Cardiac muscle cell (in vitro differentiated cells and primary cell): ENCODE data around the gene MGARP. TPM values are rescaled to one million over a fixed set of nuclear protein-coding genes. Genes with fewer than 3 reads are reported as not detected.

Source experiments
- DNase-seq, 2 donors: peaks; one replicate each; pipeline versions ENCODE4 v3.0.0 to v3.0.0-alpha.2; 2010 to 2017; ENCODE audit warnings: low read depth in 1 of 2, low spot score in 1 of 2
- H3K27ac ChIP-seq: fragments of 200-600 bp; sonication (generic); 2 replicates; pipeline ENCODE4 v1.5.1; 2016
- H3K27me3 ChIP-seq: fragments of 200-600 bp; sonication (generic); 2 replicates; pipeline ENCODE4 v1.6.0; 2016; ENCODE audit warnings: control low read depth
- H3K36me3 ChIP-seq: fragments of 200-600 bp; sonication (generic); 2 replicates; pipeline ENCODE4 v1.5.1; 2016; ENCODE audit warnings: control low read depth
- H3K4me1 ChIP-seq: fragments of 200-600 bp; sonication (generic); 2 replicates; pipeline ENCODE4 v1.8.1; 2017; ENCODE audit warnings: low read depth, mild to moderate bottlenecking, mixed run types
- H3K4me3 ChIP-seq: fragments of 200-600 bp; sonication (generic); 2 replicates; pipeline ENCODE4 v1.5.1; 2016; ENCODE audit warnings: mild to moderate bottlenecking
- H3K9me3 ChIP-seq: fragments of 200-600 bp; sonication (generic); 2 replicates; pipeline ENCODE4 v1.5.1; 2017; ENCODE audit warnings: low read depth, mild to moderate bottlenecking, control low read depth
- polyA plus RNA-seq: library from polyadenylated mRNA; unstranded; fragments of >200 nt; fragmentation: Nextera tagmentation; extraction: Ambion mirVana; gene quantifications from 2 replicates; pipeline ENCODE4 v1.2.1, GENCODE V29; 2016
- total RNA-seq: library from RNA; depleted of rRNA; stranded (reverse); fragments of >200 nt; gene quantifications from 2 replicates; pipeline ENCODE4 v1.2.3, GENCODE V29; 2016
- TF ChIP-seq, protein P1 (sequence below): IDR thresholded peaks from 2 replicates; pipeline ENCODE4 v1.5.1; 2012; ENCODE audit warnings: low read depth, mild to moderate bottlenecking, low read length

Gene MGARP
- total and polyA plus RNA-seq, 2 experiments from 2014 or later = 3.0 to 4.4 TPM

DNA sequence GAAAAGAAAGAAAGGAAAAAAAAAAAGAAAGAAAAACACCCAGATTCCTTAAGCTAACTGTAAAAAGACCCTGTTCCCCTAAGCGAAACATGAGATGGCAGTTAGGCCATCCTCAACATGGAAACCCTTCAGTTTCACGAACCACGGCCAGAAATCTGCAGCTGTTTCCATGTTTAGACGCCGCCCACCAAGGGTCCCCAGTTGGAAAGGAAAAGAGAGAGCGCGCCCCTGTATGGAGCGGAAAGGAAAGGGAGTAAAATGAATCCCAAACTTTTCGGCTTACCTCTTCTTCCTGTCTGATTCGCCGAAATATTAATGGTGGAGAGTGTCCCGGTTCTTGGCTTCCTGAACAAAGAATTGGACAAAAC is 38.3 kb downstream of the MGARP start:
- H3K4me3 ChIP-seq = no peak overlapping the region
- no peaks in the 10 kb centered on the region for H3K4me1 ChIP-seq
- no peaks in the 10 kb centered on the region for H3K36me3 ChIP-seq
- H3K27ac ChIP-seq = no peak overlapping the region
- H3K9me3 ChIP-seq = no peaks in the 10 kb centered on the region
- DNase-seq = no peak
- H3K27me3 ChIP-seq = no peaks in the 10 kb centered on the region
- TF ChIP-seq, protein P1, sequence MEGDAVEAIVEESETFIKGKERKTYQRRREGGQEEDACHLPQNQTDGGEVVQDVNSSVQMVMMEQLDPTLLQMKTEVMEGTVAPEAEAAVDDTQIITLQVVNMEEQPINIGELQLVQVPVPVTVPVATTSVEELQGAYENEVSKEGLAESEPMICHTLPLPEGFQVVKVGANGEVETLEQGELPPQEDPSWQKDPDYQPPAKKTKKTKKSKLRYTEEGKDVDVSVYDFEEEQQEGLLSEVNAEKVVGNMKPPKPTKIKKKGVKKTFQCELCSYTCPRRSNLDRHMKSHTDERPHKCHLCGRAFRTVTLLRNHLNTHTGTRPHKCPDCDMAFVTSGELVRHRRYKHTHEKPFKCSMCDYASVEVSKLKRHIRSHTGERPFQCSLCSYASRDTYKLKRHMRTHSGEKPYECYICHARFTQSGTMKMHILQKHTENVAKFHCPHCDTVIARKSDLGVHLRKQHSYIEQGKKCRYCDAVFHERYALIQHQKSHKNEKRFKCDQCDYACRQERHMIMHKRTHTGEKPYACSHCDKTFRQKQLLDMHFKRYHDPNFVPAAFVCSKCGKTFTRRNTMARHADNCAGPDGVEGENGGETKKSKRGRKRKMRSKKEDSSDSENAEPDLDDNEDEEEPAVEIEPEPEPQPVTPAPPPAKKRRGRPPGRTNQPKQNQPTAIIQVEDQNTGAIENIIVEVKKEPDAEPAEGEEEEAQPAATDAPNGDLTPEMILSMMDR = no peak

DNA sequence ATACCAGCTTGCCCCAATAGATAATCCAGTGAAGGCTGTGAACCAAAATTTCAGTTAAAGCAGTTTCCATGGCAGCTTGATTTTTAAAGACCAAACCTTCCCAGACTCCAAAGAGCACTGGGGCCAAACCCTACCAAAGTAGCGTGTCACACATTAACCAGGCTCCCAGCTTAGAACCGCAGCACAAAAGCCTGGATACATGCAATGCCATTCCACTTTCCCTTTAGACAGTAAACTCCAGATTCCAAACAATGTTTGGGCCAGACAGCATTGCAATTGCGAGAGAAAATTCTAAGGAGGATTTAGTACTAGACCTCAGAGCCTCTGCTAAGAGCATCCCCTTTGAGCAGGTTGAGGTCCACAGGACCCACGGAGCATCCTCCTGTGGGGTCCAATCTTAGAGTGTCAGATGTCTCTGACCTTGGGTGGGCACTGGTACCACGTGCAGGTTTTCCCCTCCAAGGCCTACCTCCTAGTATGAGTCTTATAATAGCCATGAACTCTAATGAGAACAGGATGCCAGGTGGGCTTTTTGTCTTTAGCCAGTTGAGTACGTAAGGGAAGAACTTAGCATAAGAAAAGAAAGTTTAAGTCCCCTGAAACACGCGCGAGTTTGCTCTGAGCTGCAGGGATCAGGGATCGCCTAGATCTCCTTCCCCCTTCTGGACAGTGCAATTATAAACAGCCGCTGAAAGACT is 38.8 kb downstream of the MGARP start:
- TF ChIP-seq, protein P1 = no peak
- DNase-seq = no peak
- Histone ChIP-seq H3K4me3 (no peak overlapping the region), H3K36me3 (no peaks in the 10 kb centered on the region), H3K27me3 (no peaks in the 10 kb centered on the region), H3K27ac (no peak overlapping the region), H3K9me3 (no peaks in the 10 kb centered on the region), H3K4me1 (no peaks in the 10 kb centered on the region)

DNA sequence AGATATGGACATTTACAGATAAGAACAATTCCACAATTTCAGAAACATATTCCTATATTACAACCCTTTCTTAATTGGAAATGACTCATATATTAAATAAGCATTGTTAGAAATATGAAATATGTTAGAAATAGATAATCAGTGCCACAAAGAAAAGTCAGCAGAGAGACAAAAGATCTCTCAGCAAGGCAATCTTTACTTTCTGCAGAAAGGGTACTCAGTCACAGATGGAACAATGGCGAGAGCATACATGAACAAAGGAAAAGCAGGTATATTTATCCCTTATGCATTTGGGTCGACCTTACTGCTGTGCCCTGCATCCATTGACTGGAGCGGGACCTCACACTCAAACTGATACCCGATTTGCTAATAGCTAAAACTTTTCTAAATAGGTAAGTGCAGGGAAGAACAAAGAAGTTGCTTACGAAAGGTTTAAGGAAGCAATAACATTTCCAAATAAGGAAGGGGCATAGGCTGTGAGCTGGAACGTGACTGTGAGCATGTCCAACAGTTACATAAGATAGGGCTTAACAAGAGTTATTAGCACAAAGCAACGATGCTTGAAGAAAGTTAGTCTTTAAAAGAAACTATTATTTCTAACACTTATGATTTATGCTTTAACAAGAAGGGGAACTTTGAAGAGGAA is 40.8 kb downstream of the MGARP start:
- Histone ChIP-seq H3K36me3 (no peaks in the 10 kb centered on the region), H3K4me3 (no peak overlapping the region), H3K27me3 (no peaks in the 10 kb centered on the region), H3K27ac (no peak overlapping the region), H3K4me1 (no peaks in the 10 kb centered on the region), H3K9me3 (no peaks in the 10 kb centered on the region)
- no peak for DNase-seq
- TF ChIP-seq, protein P1 = no peak

DNA sequence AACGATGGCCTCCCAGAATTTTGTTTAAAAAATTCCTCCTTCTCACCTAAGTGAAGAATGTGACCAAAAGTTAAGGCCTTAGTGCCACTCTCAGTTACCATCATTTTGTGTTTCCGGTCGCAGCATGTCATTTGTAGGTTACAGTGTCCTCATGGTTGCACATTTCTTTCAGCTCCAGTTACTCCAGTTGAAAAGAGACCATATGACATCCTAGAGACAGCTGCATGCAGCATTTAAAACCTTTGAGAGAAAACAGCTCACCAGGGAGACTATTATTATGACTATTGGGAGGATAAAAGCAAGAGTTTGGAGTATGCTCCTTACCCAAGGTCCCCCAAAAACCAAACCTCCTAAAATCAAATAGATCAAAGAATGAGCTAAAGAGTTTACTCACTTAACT is 45.8 kb downstream of the MGARP start:
- H3K27ac ChIP-seq = no peak overlapping the region
- no peak for DNase-seq

DNA sequence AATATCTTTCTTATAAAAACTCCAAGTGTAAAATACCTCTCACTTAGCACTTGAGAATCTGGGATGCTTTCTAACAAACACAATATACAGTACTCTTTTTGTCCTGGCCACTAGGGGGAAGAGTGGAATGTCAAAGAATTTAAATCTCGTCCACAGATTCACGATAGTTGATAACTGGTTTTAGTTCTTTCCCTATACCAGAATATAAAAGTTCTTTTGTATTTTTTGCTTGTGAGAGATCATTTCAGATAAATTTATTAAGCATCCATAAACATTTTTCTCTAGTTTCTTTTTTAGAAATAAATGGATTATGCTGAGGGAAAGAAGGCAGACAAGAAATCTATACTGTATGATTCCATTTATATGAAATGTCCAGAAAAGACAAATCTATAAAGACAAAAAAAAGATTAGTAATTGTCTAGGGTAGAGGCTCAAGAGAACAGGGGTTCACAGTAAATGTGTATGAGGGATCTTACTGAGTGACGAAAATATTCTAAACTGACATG is 50.4 kb downstream of the MGARP start:
- TF ChIP-seq, protein P1 = peak; percentile 68

More for the DNA sequence above, 45.8 kb downstream of the MGARP start:
- Histone ChIP-seq H3K4me3 (no peak overlapping the region), H3K27me3 (no peaks in the 10 kb centered on the region), H3K36me3 (no peaks in the 10 kb centered on the region), H3K9me3 (no peaks in the 10 kb centered on the region), H3K4me1 (no peaks in the 10 kb centered on the region)
- TF ChIP-seq, protein P1 = no peak

More for the DNA sequence above, 50.4 kb downstream of the MGARP start:
- H3K4me1 ChIP-seq = no peaks in the 10 kb centered on the region
- H3K27me3 ChIP-seq = no peaks in the 10 kb centered on the region
- no peak overlapping the region for H3K27ac ChIP-seq
- H3K4me3 ChIP-seq = no peak overlapping the region
- no peaks in the 10 kb centered on the region for H3K9me3 ChIP-seq
- DNase-seq = peak; percentile 54 to 72
- H3K36me3 ChIP-seq = no peaks in the 10 kb centered on the region
